HCT116 (cell line): ENCODE results near the gene HHAT. TPM values are rescaled to one million over a fixed set of nuclear protein-coding genes. Genes with fewer than 3 reads are reported as not detected.

Experiments used
- ATAC-seq: fragments of 200-7000 bp; cut with Tn5 transposase; 2 replicates; pipeline ENCODE4 v1.9.1; 2020; ENCODE audit warnings: mild to moderate bottlenecking, moderate library complexity
- BruUV-seq: library from RNA; stranded (reverse); fragments of 400-500 nt; replicated peaks from 2 replicates; lab custom pipeline; 2021; lab: Mats Ljungman, UMichigan
- CTCF ChIA-PET: fragments of 300-600 bp; sonication (Branson Sonifier 250); formaldehyde crosslinking; loops from one replicate; lab custom pipeline; 2021; ENCODE audit warnings: antibody characterized with exemption; lab: Charles Lee
- POLR2A ChIA-PET: fragments of 300-600, 350-600 bp; sonication (Branson Sonifier 250); formaldehyde crosslinking; loops from one replicate; lab custom pipeline; 2021; ENCODE audit warnings: antibody characterized with exemption; lab: Charles Lee
- RAD21 ChIA-PET, 2 experiments: fragments of 300-600 bp; sonication (Branson Sonifier 250); formaldehyde crosslinking; loops; one replicate each; lab custom pipeline; 2023; ENCODE audit warnings: low total read pairs in 2 of 2; ENCODE audit not compliant: uncharacterized antibody in 2 of 2, unreplicated experiment in 2 of 2, low non-redundant PET in 1 of 2; lab: Charles Lee
- DNase-seq: peaks from one replicate; pipeline ENCODE4 v3.0.0-alpha.2; 2010; ENCODE audit warnings: low read depth, low spot score
- H2AFZ ChIP-seq: fragments of 200-600 bp; shearing (Covaris generic), sonication (generic); 2 replicates; pipeline ENCODE4 v1.6.1; 2017; ENCODE audit warnings: low read depth, mixed run types, mixed read lengths, antibody characterized with exemption, low read length; ENCODE audit not compliant: poor library complexity, severe bottlenecking
- H3K27ac ChIP-seq: 2 replicates; pipeline ENCODE4 v1.5.1; 2012; ENCODE audit warnings: low read depth, low read length
- H3K27me3 ChIP-seq: fragments of 200-600 bp; sonication (generic); 2 replicates; pipeline ENCODE4 v1.6.1; 2016; ENCODE audit warnings: mixed run types, low read length, mixed read lengths; ENCODE audit not compliant: insufficient read depth
- H3K36me3 ChIP-seq, 2 experiments: fragments of 200-500 bp in 1 of 2; fragments of 200-600 bp in 1 of 2; sonication (Bioruptor generic) in 1 of 2; sonication (generic) in 1 of 2; 2 replicates each; pipeline versions ENCODE4 v1.5.1 to v1.6.1; 2014 to 2016; ENCODE audit warnings: low read length in 2 of 2, inconsistent platforms in 1 of 2, mixed read lengths in 1 of 2, mixed run types in 1 of 2; ENCODE audit not compliant: insufficient read depth in 2 of 2, control insufficient read depth in 1 of 2
- H3K4me1 ChIP-seq, 2 experiments: fragments of 200-600 bp in 1 of 2; sonication (generic) in 1 of 2; 2 replicates each; pipeline versions ENCODE4 v1.5.1 to v1.6.1; 2012 to 2017; ENCODE audit warnings: low read length in 2 of 2, inconsistent platforms in 1 of 2, mild to moderate bottlenecking in 1 of 2, mixed read lengths in 1 of 2, mixed run types in 1 of 2, moderate library complexity in 1 of 2; ENCODE audit not compliant: insufficient read depth in 2 of 2, control insufficient read depth in 1 of 2
- H3K4me2 ChIP-seq: fragments of 200-600 bp; sonication (generic); 2 replicates; pipeline ENCODE4 v1.6.1; 2017; ENCODE audit warnings: mixed run types, low read length, mixed read lengths
- H3K4me3 ChIP-seq, 2 experiments: fragments of 200-600 bp in 1 of 2; sonication (generic) in 1 of 2; replicated peaks in 1 of 2; 2 replicates each; pipeline ENCODE4 v1.5.1; 2011 to 2016; ENCODE audit warnings: low read length in 2 of 2, control low read depth in 1 of 2, low read depth in 1 of 2, mild to moderate bottlenecking in 1 of 2, mixed read lengths in 1 of 2, mixed run types in 1 of 2
- H3K79me2 ChIP-seq: fragments of 200-600 bp; sonication (generic); 2 replicates; pipeline ENCODE4 v1.6.1; 2017; ENCODE audit warnings: mild to moderate bottlenecking, mixed run types, low read length, moderate library complexity, mixed read lengths; ENCODE audit not compliant: insufficient read depth
- H3K9ac ChIP-seq: fragments of 200-600 bp; sonication (generic); 2 replicates; pipeline ENCODE4 v1.6.1; 2016; ENCODE audit warnings: low read length, mixed read lengths
- H3K9me2 ChIP-seq: fragments of 200-600 bp; sonication (generic), shearing (Covaris generic); 2 replicates; pipeline ENCODE4 v1.6.1; 2017; ENCODE audit warnings: mixed run types, mild to moderate bottlenecking, moderate library complexity; ENCODE audit not compliant: insufficient read depth
- H3K9me3 ChIP-seq, 2 experiments: fragments of 200-500 bp in 1 of 2; fragments of 200-600 bp in 1 of 2; sonication (Bioruptor generic) in 1 of 2; sonication (generic) in 1 of 2; 2 replicates each; pipeline ENCODE4 v1.6.1; 2014 to 2017; ENCODE audit warnings: low read length in 2 of 2, mixed read lengths in 2 of 2, inconsistent platforms in 1 of 2, low read depth in 1 of 2, mild to moderate bottlenecking in 1 of 2, mixed run types in 1 of 2, moderate library complexity in 1 of 2; ENCODE audit not compliant: control insufficient read depth in 1 of 2, insufficient read depth in 1 of 2
- H4K20me1 ChIP-seq: fragments of 200-600 bp; sonication (generic), shearing (Covaris generic); 2 replicates; pipeline ENCODE4 v1.6.1; 2017; ENCODE audit warnings: mixed run types, mild to moderate bottlenecking, moderate library complexity; ENCODE audit not compliant: insufficient read depth
- ATF3 ChIP-seq: IDR thresholded peaks from 2 replicates; pipeline ENCODE4 v1.6.1; 2012
- CBX3 ChIP-seq: IDR thresholded peaks from 2 replicates; pipeline ENCODE4 v1.6.1; 2012; ENCODE audit warnings: low read depth
- CEBPB ChIP-seq: IDR thresholded peaks from 2 replicates; pipeline ENCODE4 v1.6.1; 2012; ENCODE audit warnings: low read depth
- CTCF ChIP-seq, 3 experiments: fragments of 200-600 bp in 1 of 3; sonication (generic) in 1 of 3; IDR thresholded peaks in 2 of 3; conservative IDR thresholded peaks in 1 of 3; 2 replicates each; pipeline ENCODE4 v1.5.1; 2012 to 2017; ENCODE audit warnings: low read depth in 2 of 3, low read length in 2 of 3, antibody characterized with exemption in 1 of 3, borderline replicate concordance in 1 of 3, control low read depth in 1 of 3, mild to moderate bottlenecking in 1 of 3, mixed read lengths in 1 of 3, mixed run types in 1 of 3, moderate library complexity in 1 of 3; ENCODE audit not compliant: insufficient read depth in 1 of 3
- EGR1 ChIP-seq: IDR thresholded peaks from 2 replicates; pipeline ENCODE4 v1.6.1; 2012; ENCODE audit warnings: low read depth
- EZH2 ChIP-seq: fragments of 200-600 bp; sonication (generic); IDR thresholded peaks from 2 replicates; pipeline ENCODE4 v1.6.1; 2017; ENCODE audit warnings: antibody characterized with exemption, mixed run types
- FOSL1 ChIP-seq: IDR thresholded peaks from 2 replicates; pipeline ENCODE4 v1.6.1; 2012; ENCODE audit warnings: low read depth
- MAX ChIP-seq: IDR thresholded peaks from 2 replicates; pipeline ENCODE4 v1.6.1; 2012
- POLR2A ChIP-seq: IDR thresholded peaks from 2 replicates; pipeline ENCODE4 v1.7.0; 2011; ENCODE audit warnings: borderline replicate concordance; ENCODE audit not compliant: insufficient read depth, insufficient read length; ENCODE audit errors: extremely low read depth
- POLR2AphosphoS5 ChIP-seq: IDR thresholded peaks from 2 replicates; pipeline ENCODE4 v1.6.1; 2011; ENCODE audit warnings: mild to moderate bottlenecking, low read depth, low read length, moderate library complexity
- RAD21 ChIP-seq: IDR thresholded peaks from 2 replicates; pipeline ENCODE4 v1.6.1; 2012; ENCODE audit warnings: low read depth, mild to moderate bottlenecking
- REST ChIP-seq: IDR thresholded peaks from 2 replicates; pipeline ENCODE4 v1.6.1; 2012; ENCODE audit warnings: low read depth
- SIN3A ChIP-seq: IDR thresholded peaks from 2 replicates; pipeline ENCODE4 v1.6.1; 2012; ENCODE audit warnings: low read depth
- SP1 ChIP-seq: IDR thresholded peaks from 2 replicates; pipeline ENCODE4 v1.6.1; 2012; ENCODE audit warnings: low read depth
- SRF ChIP-seq: IDR thresholded peaks from 2 replicates; pipeline ENCODE4 v1.6.1; 2012; ENCODE audit warnings: low read depth
- YY1 ChIP-seq: IDR thresholded peaks from 2 replicates; pipeline ENCODE4 v1.6.1; 2011; ENCODE audit warnings: low read length, low read depth, moderate library complexity, mild to moderate bottlenecking; ENCODE audit not compliant: insufficient replicate concordance; ENCODE audit errors: extremely low read depth
- ZFX ChIP-seq: fragments of 450-650 bp; IDR thresholded peaks from 2 replicates; pipeline ENCODE4 v1.6.1; 2017
- ZNF274 ChIP-seq: fragments of 200-500 bp; sonication (Bioruptor generic); IDR thresholded peaks from 2 replicates; pipeline ENCODE4 v1.6.1; 2014; ENCODE audit warnings: mild to moderate bottlenecking, low read depth, low read length, inconsistent platforms
- intact Hi-C: fragments of 100-400 bp; cut with micrococcal nuclease; formaldehyde crosslinking; loops from 2 replicates; pipeline ENCODE4 v1.10.0; 2022
- total RNA-seq: library from RNA; stranded (reverse); gene quantifications from one replicate; pipeline ENCODE4 v1.2.1, GENCODE V29; 2021; ENCODE audit not compliant: unreplicated experiment

HHAT gene
- total RNA-seq, 1 experiment from 2014 or later = 2.7 TPM

- H3K9me3 ChIP-seq = no peaks in the 10 kb centered on the region
- no peaks in the 10 kb centered on the region for H3K36me3 ChIP-seq
- H3K27me3 ChIP-seq = no peaks in the 10 kb centered on the region
- intact Hi-C loops = no loop called here
- no peak for ATAC-seq
- H3K27ac ChIP-seq = no peak overlapping the region
- RAD21 ChIA-PET = no interaction called here
- no peaks in the 10 kb centered on the region for H3K4me1 ChIP-seq
- no peak overlapping the region for H3K4me2 ChIP-seq
- no peak for DNase-seq
- BruUV-seq = no TSS peak
- TF ChIP-seq MAX (no peak), ZFX (no peak), EGR1 (no peak), EZH2 (no peak), SIN3A (no peak), CTCF (IDR thresholded peaks at IDR 0.05 in 2 of 3, conservative IDR thresholded peaks at IDR 0.05 in 1 of 3; ENCODE audit: borderline replicate concordance in 1 of 3, insufficient read depth in 1 of 3, low read depth in 2 of 3, low read length in 2 of 3) (no peak), RAD21 (no peak), CEBPB (no peak), REST (no peak), YY1 (no peak), ZNF274 (no peak), POLR2A (no peak), SRF (no peak), FOSL1 (no peak), POLR2AphosphoS5 (no peak), ATF3 (no peak), CBX3 (no peak), SP1 (no peak)
- no peaks in the 10 kb centered on the region for H4K20me1 ChIP-seq
- no peak overlapping the region for H2AFZ ChIP-seq
- no peak overlapping the region for H3K4me3 ChIP-seq
- CTCF ChIA-PET = interaction anchor here (2.1 kb wide), 1 partner anchor 41 kb away, joined by 5 read pairs; no protein-coding TSS in a partner anchor
- POLR2A ChIA-PET = no interaction called here
- no peaks in the 10 kb centered on the region for H3K9me2 ChIP-seq
- no peak overlapping the region for H3K9ac ChIP-seq
- no peaks in the 10 kb centered on the region for H3K79me2 ChIP-seq
These were observed 30.6 kb downstream of the HHAT start for GRCh38 chr1:210359255-210359654.
